Prostate gland (tissue), 2 donors: ENCODE measurements around the gene GPATCH11. TPM values are rescaled to one million over a fixed set of nuclear protein-coding genes. Genes with fewer than 3 reads are reported as not detected.

Experiments used
- DNase-seq: peaks from one replicate; pipeline ENCODE4 v3.0.0-alpha.2; 2019; ENCODE audit warnings: low spot score
- H3K27ac ChIP-seq, 2 donors: fragments of 200-600 bp; sonication (generic); 2 replicates each; pipeline ENCODE4 v1.5.1; 2017 to 2019
- H3K27me3 ChIP-seq: fragments of 200-600 bp; sonication (generic); replicated peaks from 2 replicates; pipeline ENCODE4 v1.5.1; 2019; ENCODE audit not compliant: insufficient read depth
- H3K36me3 ChIP-seq, 2 donors: fragments of 200-600 bp; sonication (generic); 1 replicate in 1 of 2; 2 replicates in 1 of 2; pipeline versions ENCODE4 v1.5.1 to v1.8.1; 2017 to 2019
- H3K4me1 ChIP-seq: fragments of 200-600 bp; sonication (generic); replicated peaks from 2 replicates; pipeline ENCODE4 v1.5.1; 2019
- H3K4me3 ChIP-seq, 2 donors: fragments of 200-600 bp; sonication (generic); 2 replicates each; pipeline ENCODE4 v1.5.1; 2017 to 2019
- H3K9me3 ChIP-seq: fragments of 200-600 bp; sonication (generic); 2 replicates; pipeline ENCODE4 v1.5.1; 2017
- POLR2A ChIP-seq: fragments of 450-650 bp; IDR thresholded peaks from one replicate; pipeline ENCODE4 v1.6.1; 2016; ENCODE audit warnings: antibody characterized with exemption, mild to moderate bottlenecking
- POLR2AphosphoS5 ChIP-seq: sonication (generic); formaldehyde crosslinking; IDR thresholded peaks from one replicate; pipeline ENCODE4 v1.6.1; 2017; ENCODE audit warnings: antibody characterized with exemption
- WGBS: methylation state at CpG from one replicate; pipeline ENCODE4 v1.1.5; 2018; 5-methylcytosine and 5-hydroxymethylcytosine counted together
- intact Hi-C: fragments of 100-400 bp; cut with DNase I; formaldehyde crosslinking; loops from one replicate; pipeline ENCODE4 v1.14.2; 2022
- total RNA-seq, 2 donors: library from RNA; depleted of rRNA; stranded (reverse); fragments of >200 nt; gene quantifications; one replicate each; pipeline ENCODE4 v1.1.0, GENCODE V29; 2016
- TF ChIP-seq, protein P1 (sequence below), 4 experiments: fragments of 200-600 bp in 2 of 4; fragments of 450-650 bp in 2 of 4; sonication (generic) in 2 of 4; IDR thresholded peaks; 1 replicate in 3 of 4; 2 replicates in 1 of 4; pipeline ENCODE4 v1.5.1; 2016 to 2019; ENCODE audit warnings: antibody characterized with exemption in 4 of 4, mild to moderate bottlenecking in 2 of 4, moderate library complexity in 2 of 4

The GPATCH11 gene
- total RNA-seq, 2 donors from 2014 or later: 4.7 to 12.6 TPM

DNA sequence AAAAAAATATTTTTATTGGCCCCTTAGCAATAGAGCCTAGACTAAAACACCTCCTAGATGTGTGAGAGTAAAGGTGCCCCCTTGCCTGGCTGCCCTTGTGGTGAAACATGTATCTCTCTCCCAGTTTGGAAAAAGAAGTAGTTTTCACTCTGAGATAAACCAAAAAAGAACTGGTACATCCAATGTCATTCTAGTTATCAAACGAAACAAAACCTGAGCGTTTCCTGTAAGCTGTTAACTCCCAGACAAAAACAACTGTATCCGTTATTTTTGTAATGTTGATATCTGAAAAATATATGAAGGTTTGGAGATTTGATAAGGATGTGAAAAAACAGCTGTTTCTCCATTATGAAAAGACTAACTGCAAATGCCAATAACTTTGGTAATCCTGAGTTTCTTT lies 24.5 kb upstream of the GPATCH11 start:
- no peaks in the 10 kb centered on the region for H3K36me3 ChIP-seq
- 92% methylated on average over 3 of the region's 3 CpGs for WGBS

DNA sequence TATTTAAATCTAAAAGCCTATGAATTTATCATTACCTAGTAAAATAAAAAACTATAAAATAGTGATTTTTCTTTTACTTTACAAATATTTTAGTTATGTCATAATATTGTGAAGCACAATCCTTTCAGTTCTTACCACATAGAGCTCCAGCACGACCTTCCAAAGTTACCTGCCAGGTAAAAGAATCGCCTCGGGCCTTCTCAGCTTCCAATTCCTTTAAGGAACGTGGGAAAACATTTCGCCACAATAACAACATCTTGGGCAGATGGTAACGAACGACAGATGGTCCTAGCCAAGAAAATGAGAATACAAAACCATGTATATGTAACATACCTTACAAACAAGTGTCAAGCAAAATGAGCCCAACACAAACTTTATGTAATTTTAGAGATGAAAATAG lies 23.9 kb upstream of the GPATCH11 start:
- 87% methylated on average over 7 of the region's 7 CpGs for WGBS
- no peak for DNase-seq
- Histone ChIP-seq H3K9me3 (no peaks in the 10 kb centered on the region), H3K4me1 (no peaks in the 10 kb centered on the region), H3K27ac (no peak overlapping the region), H3K36me3 (no peaks in the 10 kb centered on the region), H3K4me3 (no peak overlapping the region), H3K27me3 (no peaks in the 10 kb centered on the region)
- intact Hi-C loops: no loop called here
- TF ChIP-seq, protein P1, sequence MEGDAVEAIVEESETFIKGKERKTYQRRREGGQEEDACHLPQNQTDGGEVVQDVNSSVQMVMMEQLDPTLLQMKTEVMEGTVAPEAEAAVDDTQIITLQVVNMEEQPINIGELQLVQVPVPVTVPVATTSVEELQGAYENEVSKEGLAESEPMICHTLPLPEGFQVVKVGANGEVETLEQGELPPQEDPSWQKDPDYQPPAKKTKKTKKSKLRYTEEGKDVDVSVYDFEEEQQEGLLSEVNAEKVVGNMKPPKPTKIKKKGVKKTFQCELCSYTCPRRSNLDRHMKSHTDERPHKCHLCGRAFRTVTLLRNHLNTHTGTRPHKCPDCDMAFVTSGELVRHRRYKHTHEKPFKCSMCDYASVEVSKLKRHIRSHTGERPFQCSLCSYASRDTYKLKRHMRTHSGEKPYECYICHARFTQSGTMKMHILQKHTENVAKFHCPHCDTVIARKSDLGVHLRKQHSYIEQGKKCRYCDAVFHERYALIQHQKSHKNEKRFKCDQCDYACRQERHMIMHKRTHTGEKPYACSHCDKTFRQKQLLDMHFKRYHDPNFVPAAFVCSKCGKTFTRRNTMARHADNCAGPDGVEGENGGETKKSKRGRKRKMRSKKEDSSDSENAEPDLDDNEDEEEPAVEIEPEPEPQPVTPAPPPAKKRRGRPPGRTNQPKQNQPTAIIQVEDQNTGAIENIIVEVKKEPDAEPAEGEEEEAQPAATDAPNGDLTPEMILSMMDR (IDR thresholded peaks at IDR 0.05): no peak

More for the DNA sequence above, 24.5 kb upstream of the GPATCH11 start:
- Histone ChIP-seq H3K27me3 (no peaks in the 10 kb centered on the region), H3K4me3 (no peak overlapping the region), H3K4me1 (no peaks in the 10 kb centered on the region), H3K9me3 (no peaks in the 10 kb centered on the region), H3K27ac (no peak overlapping the region)
- intact Hi-C loops: no loop called here
- no peak for DNase-seq
- TF ChIP-seq POLR2A: no peak
- no peak for TF ChIP-seq POLR2AphosphoS5
- TF ChIP-seq, protein P1 (IDR thresholded peaks at IDR 0.05): no peak

DNA sequence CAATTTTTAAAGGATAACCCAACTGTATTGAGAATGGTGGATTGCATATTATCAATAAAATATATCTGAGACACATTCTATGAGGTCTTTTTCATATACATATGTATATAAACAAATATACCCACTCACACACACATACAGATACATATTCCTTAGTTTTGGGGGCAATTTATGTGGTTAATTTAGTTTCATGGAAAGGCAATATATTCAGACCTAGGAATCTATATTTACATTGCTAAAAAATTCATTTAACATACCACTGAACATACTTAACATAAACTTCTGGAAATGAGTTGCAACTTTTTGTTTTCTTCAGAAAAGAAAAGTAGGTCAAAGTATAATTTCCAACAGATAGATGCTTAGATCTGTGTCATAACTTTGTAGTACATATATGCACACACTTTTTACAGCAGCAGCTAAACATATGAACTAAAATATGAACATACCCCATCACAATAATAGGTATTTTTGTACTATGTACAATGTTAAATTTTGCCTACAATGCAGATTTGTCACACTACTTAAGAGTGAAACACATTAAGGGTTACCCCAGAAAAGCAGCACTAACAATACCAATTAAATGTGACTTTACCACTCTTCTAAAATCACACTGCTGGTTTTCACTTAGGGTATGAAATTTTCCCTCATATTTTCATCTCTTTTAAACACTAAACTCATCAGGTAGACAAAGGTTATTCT lies 23.2 kb upstream of the GPATCH11 start:
- DNase-seq: no peak
- no peak for TF ChIP-seq POLR2AphosphoS5
- TF ChIP-seq POLR2A: no peak
- TF ChIP-seq, protein P1 (IDR thresholded peaks at IDR 0.05): no peak
- H3K27ac ChIP-seq: no peak overlapping the region
- no peaks in the 10 kb centered on the region for H3K4me1 ChIP-seq
- intact Hi-C loops: no loop called here
- H3K36me3 ChIP-seq: no peaks in the 10 kb centered on the region
- no peaks in the 10 kb centered on the region for H3K9me3 ChIP-seq
- H3K27me3 ChIP-seq: no peaks in the 10 kb centered on the region
- H3K4me3 ChIP-seq: no peak overlapping the region

DNA sequence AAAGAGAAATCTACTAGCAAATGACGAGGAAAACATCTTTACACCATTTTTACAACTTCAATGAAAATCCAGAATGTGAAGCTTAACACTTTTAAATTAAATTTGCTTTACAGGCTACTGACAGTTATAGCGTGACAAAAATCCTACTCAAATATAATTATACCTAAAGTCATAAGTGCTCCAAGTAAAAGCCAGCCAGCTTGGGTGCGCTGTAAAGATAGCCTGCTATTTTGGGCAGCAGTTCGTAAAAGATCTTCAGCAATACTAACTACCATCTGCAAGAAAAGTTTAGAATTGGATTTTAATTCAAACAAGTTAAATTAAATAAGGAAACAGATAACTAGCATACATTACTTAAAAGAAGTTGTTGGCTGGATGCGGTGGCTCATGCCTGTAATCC lies 22.5 kb upstream of the GPATCH11 start:
- H3K9me3 ChIP-seq: no peaks in the 10 kb centered on the region
- no peaks in the 10 kb centered on the region for H3K4me1 ChIP-seq
- no peak for DNase-seq
- H3K27me3 ChIP-seq: no peaks in the 10 kb centered on the region
- TF ChIP-seq, protein P1 (IDR thresholded peaks at IDR 0.05): no peak
- TF ChIP-seq POLR2AphosphoS5 (no peak), POLR2A (no peak)
- no peak overlapping the region for H3K27ac ChIP-seq
- intact Hi-C loops: no loop called here
- no peaks in the 10 kb centered on the region for H3K36me3 ChIP-seq
- no peak overlapping the region for H3K4me3 ChIP-seq
- 94% methylated on average over 5 of the region's 5 CpGs for WGBS

DNA sequence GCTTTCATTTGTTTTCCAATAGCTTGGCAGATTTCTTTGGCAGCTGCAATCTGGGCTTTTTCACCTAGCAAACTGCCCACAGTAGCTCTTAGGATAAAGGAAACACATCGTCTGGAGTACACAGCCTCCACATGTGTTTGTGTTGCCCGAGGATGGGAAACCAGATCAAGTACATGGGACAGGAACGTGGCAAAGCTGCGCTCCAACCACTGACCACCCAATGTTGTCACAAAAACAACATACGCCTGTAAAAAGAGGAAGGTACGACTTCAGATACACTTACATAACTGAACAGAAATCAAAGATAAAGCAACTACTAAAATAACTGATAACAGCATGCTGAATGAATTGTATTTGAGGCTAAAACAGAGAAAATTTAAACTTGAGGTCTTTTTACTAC lies 15.6 kb upstream of the GPATCH11 start:
- intact Hi-C loops: no loop called here
- no peaks in the 10 kb centered on the region for H3K27me3 ChIP-seq
- H3K9me3 ChIP-seq: no peaks in the 10 kb centered on the region
- 74% methylated on average over 6 of the region's 6 CpGs for WGBS
- no peaks in the 10 kb centered on the region for H3K36me3 ChIP-seq
- H3K27ac ChIP-seq: no peak overlapping the region
- H3K4me1 ChIP-seq: no peaks in the 10 kb centered on the region
- no peak for TF ChIP-seq POLR2AphosphoS5
- TF ChIP-seq POLR2A: no peak
- TF ChIP-seq, protein P1 (IDR thresholded peaks at IDR 0.05): no peak
- DNase-seq: no peak
- no peak overlapping the region for H3K4me3 ChIP-seq
